NB4 (cell line): ENCODE measurements around the gene TBXT.

Experiments
- CTCF ChIP-seq: IDR thresholded peaks from one replicate; pipeline ENCODE4 v1.5.1; 2012; ENCODE audit warnings: low read depth, low read length
- POLR2A ChIP-seq: IDR thresholded peaks from 2 replicates; pipeline ENCODE4 v1.6.1; 2011; ENCODE audit warnings: mild to moderate bottlenecking; ENCODE audit not compliant: insufficient read length; ENCODE audit errors: extremely low read depth

- TF ChIP-seq CTCF: no peak
- no peak for TF ChIP-seq POLR2A
These were observed 39.0 kb upstream of the TBXT start for GRCh38 chr6:166206510-166207283.
